Trophoblast cell (in vitro differentiated cells and primary cell): ENCODE results near the gene MPC1.

Source experiments
- DNase-seq, 2 donors: peaks; one replicate each; pipeline ENCODE4 v3.0.0-alpha.2; 2016
- H2AFZ ChIP-seq: 2 replicates; pipeline ENCODE4 v1.6.1; 2013; ENCODE audit warnings: low read length, moderate library complexity, mild to moderate bottlenecking; ENCODE audit not compliant: insufficient read depth, poor library complexity
- H2AK5ac ChIP-seq: 2 replicates; pipeline ENCODE4 v1.6.1; 2013; ENCODE audit warnings: mild to moderate bottlenecking, low read length
- H2BK120ac ChIP-seq: 2 replicates; pipeline ENCODE4 v1.6.1; 2013; ENCODE audit warnings: low read length, mild to moderate bottlenecking, moderate library complexity; ENCODE audit not compliant: insufficient read depth, poor library complexity
- H2BK12ac ChIP-seq: 2 replicates; pipeline ENCODE4 v1.6.1; 2013; ENCODE audit warnings: mild to moderate bottlenecking, low read length, moderate library complexity
- H2BK5ac ChIP-seq: 2 replicates; pipeline ENCODE4 v1.6.1; 2013; ENCODE audit warnings: low read length, low read depth, moderate library complexity, mild to moderate bottlenecking; ENCODE audit not compliant: poor library complexity
- H3K14ac ChIP-seq: 2 replicates; pipeline ENCODE4 v1.6.1; 2013; ENCODE audit warnings: mild to moderate bottlenecking, low read length
- H3K18ac ChIP-seq: 2 replicates; pipeline ENCODE4 v1.6.1; 2013; ENCODE audit warnings: mild to moderate bottlenecking, low read length
- H3K23ac ChIP-seq: 2 replicates; pipeline ENCODE4 v1.6.1; 2013; ENCODE audit warnings: low read length
- H3K27ac ChIP-seq: 2 replicates; pipeline ENCODE4 v1.5.1; 2013; ENCODE audit warnings: low read depth, mild to moderate bottlenecking, inconsistent platforms, low read length, moderate library complexity
- H3K27me3 ChIP-seq: 2 replicates; pipeline ENCODE4 v1.6.1; 2013; ENCODE audit warnings: inconsistent platforms, mild to moderate bottlenecking, low read length, moderate library complexity; ENCODE audit not compliant: insufficient read depth
- H3K36me3 ChIP-seq, 2 experiments: 1 replicate in 1 of 2; 2 replicates in 1 of 2; pipeline ENCODE4 v1.6.1; 2013; ENCODE audit warnings: low read length in 2 of 2, mild to moderate bottlenecking in 2 of 2, moderate library complexity in 1 of 2; ENCODE audit not compliant: insufficient read depth in 2 of 2, control insufficient read depth in 1 of 2
- H3K4ac ChIP-seq: 2 replicates; pipeline ENCODE4 v1.6.1; 2013; ENCODE audit warnings: low read depth, mild to moderate bottlenecking, low read length, moderate library complexity
- H3K4me1 ChIP-seq, 2 experiments: 1 replicate in 1 of 2; 2 replicates in 1 of 2; pipeline ENCODE4 v1.6.1; 2013; ENCODE audit warnings: low read length in 2 of 2, mild to moderate bottlenecking in 2 of 2, moderate library complexity in 1 of 2; ENCODE audit not compliant: insufficient read depth in 2 of 2, control insufficient read depth in 1 of 2
- H3K4me2 ChIP-seq: 2 replicates; pipeline ENCODE4 v1.6.1; 2013; ENCODE audit warnings: inconsistent platforms, mild to moderate bottlenecking, low read length, moderate library complexity
- H3K4me3 ChIP-seq: 2 replicates; pipeline ENCODE4 v1.5.1; 2013; ENCODE audit warnings: mild to moderate bottlenecking, low read depth, low read length, inconsistent platforms
- H3K79me1 ChIP-seq: one replicate; pipeline ENCODE4 v1.6.1; 2013; ENCODE audit warnings: low read length
- H3K79me2 ChIP-seq: 2 replicates; pipeline ENCODE4 v1.6.1; 2013; ENCODE audit warnings: low read length, mild to moderate bottlenecking; ENCODE audit not compliant: control insufficient read depth, insufficient read depth, poor library complexity
- H3K9ac ChIP-seq: 2 replicates; pipeline ENCODE4 v1.6.1; 2013; ENCODE audit warnings: mild to moderate bottlenecking, low read length
- H3K9me3 ChIP-seq: 2 replicates; pipeline ENCODE4 v1.6.1; 2013; ENCODE audit warnings: low read depth, mild to moderate bottlenecking, control low read depth, inconsistent platforms, low read length; ENCODE audit not compliant: insufficient read depth
- H4K12ac ChIP-seq: 2 replicates; pipeline ENCODE4 v1.6.1; 2013; ENCODE audit warnings: low read depth, mild to moderate bottlenecking, low read length, moderate library complexity
- H4K8ac ChIP-seq: 2 replicates; pipeline ENCODE4 v1.6.1; 2013; ENCODE audit warnings: low read depth, mild to moderate bottlenecking, low read length, moderate library complexity
- H4K91ac ChIP-seq: one replicate; pipeline ENCODE4 v1.6.1; 2013; ENCODE audit warnings: low read depth, mild to moderate bottlenecking, low read length, moderate library complexity
- WGBS: extraction: QIAGEN DNeasy Blood & Tissue Kit; methylation state at CpG from one replicate; pipeline ENCODE4 v1.1.7; 2013; ENCODE audit warnings: missing lambda C conversion rate; ENCODE audit not compliant: insufficient read length, insufficient coverage; ENCODE audit errors: extremely low coverage; 5-methylcytosine and 5-hydroxymethylcytosine counted together

The MPC1 gene

DNA sequence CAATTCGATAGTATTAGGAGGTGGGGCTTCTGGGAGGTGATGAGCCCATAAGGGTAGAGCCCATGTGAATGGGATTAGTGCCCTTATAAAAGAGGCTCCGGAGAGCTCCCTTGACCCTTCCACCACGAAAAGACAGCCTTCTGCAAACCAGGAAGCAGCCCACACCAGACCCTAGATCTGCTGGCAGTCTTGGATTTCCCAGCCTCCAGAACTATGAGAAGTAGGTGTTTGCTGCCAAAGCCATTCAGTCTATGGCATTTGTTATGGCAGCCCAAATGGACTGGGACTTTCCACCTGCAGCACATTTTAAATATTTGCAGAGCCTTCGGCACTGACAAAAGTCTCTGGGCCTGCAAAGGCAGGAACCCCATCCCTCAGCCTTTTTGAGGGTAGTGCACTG is 28.6 kb downstream of the MPC1 start:
- no peak overlapping the region for H3K4me2 ChIP-seq
- no peaks in the 10 kb centered on the region for H3K4me1 ChIP-seq
- peaks cover 2% of the 10 kb centered on the region for H3K9me3 ChIP-seq
- DNase-seq: no peak
- no peak overlapping the region for H2BK5ac ChIP-seq
- no peak overlapping the region for H4K8ac ChIP-seq
- H3K18ac ChIP-seq: no peak overlapping the region
- no peak overlapping the region for H4K91ac ChIP-seq
- no peak overlapping the region for H3K14ac ChIP-seq
- no peaks in the 10 kb centered on the region for H3K79me1 ChIP-seq
- no CpG with 5 or more reads among the region's 4 CpGs for WGBS
- H3K27me3 ChIP-seq: no peaks in the 10 kb centered on the region
- H3K23ac ChIP-seq: no peak overlapping the region
- no peak overlapping the region for H2BK120ac ChIP-seq
- H2AFZ ChIP-seq: no peak overlapping the region
- no peak overlapping the region for H3K4me3 ChIP-seq
- no peaks in the 10 kb centered on the region for H3K36me3 ChIP-seq
- H3K4ac ChIP-seq: no peak overlapping the region
- no peak overlapping the region for H3K9ac ChIP-seq
- H4K12ac ChIP-seq: no peak overlapping the region
- no peak overlapping the region for H2AK5ac ChIP-seq
- H3K79me2 ChIP-seq: no peaks in the 10 kb centered on the region
- H2BK12ac ChIP-seq: no peak overlapping the region
- H3K27ac ChIP-seq: no peak overlapping the region

DNA sequence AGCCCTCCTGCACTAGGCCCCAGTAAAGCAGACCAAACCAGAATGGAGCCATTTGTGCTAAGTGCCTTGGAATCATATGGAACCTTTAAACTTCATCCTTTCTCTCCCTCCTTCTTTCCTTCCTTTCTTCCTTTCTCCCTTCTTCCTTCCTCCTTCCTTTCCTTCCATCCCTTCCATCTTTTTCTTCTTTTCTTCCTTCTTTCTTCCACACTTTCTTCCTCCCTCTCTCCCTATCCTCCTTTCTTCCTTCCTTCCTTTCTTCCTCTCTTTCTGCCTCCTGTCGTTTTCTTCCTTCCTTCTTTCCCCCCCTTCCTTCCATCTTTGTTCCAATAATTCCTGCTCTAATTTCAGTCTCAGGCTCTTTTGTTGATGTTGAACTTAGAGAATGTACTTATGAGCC is 29.2 kb downstream of the MPC1 start:
- Histone ChIP-seq H2BK12ac (no peak overlapping the region), H3K27ac (no peak overlapping the region), H2BK5ac (no peak overlapping the region), H2BK120ac (no peak overlapping the region), H4K8ac (no peak overlapping the region), H2AK5ac (no peak overlapping the region), H4K12ac (no peak overlapping the region), H3K4me3 (no peak overlapping the region), H3K27me3 (no peaks in the 10 kb centered on the region), H3K23ac (no peak overlapping the region), H3K4me1 (no peaks in the 10 kb centered on the region), H2AFZ (no peak overlapping the region), H3K4ac (no peak overlapping the region), H3K79me2 (no peaks in the 10 kb centered on the region), H3K9me3 (peaks cover 2% of the 10 kb centered on the region), H3K14ac (no peak overlapping the region), H3K9ac (no peak overlapping the region), H3K79me1 (no peaks in the 10 kb centered on the region), H3K4me2 (no peak overlapping the region), H3K36me3 (no peaks in the 10 kb centered on the region), H4K91ac (no peak overlapping the region), H3K18ac (no peak overlapping the region)
- no CpG with 5 or more reads among the region's 1 CpG for WGBS
- DNase-seq: no peak

DNA sequence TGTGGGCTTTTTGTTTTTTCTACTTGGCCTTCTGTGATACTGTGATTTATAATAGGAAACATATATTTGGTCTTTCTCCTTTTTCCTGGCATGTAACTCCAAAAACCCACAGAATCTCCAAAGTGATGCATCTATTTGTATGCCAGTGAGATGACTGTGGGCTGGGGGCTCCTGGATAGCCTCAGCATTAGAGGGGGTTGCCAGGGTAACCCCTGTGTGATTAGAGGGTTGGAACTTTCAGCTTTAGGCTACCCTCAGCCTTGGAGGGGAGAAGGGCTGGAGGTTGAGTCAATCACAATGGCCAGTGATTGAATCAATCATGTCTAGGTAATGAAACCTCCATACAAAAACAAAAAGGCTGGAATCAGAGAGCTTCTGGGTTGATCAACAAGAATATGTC is 29.8 kb downstream of the MPC1 start:
- no peak overlapping the region for H4K12ac ChIP-seq
- H3K9me3 ChIP-seq: peaks cover 2% of the 10 kb centered on the region
- no peaks in the 10 kb centered on the region for H3K4me1 ChIP-seq
- H2AFZ ChIP-seq: no peak overlapping the region
- no peaks in the 10 kb centered on the region for H3K79me1 ChIP-seq
- H3K4me3 ChIP-seq: no peak overlapping the region
- H2AK5ac ChIP-seq: no peak overlapping the region
- no peak overlapping the region for H3K23ac ChIP-seq
- DNase-seq: no peak
- no peak overlapping the region for H2BK120ac ChIP-seq
- no peak overlapping the region for H3K9ac ChIP-seq
- H3K27me3 ChIP-seq: no peaks in the 10 kb centered on the region
- no peak overlapping the region for H3K18ac ChIP-seq
- H4K91ac ChIP-seq: no peak overlapping the region
- H2BK12ac ChIP-seq: no peak overlapping the region
- no peak overlapping the region for H2BK5ac ChIP-seq
- H3K4ac ChIP-seq: no peak overlapping the region
- no peak overlapping the region for H3K4me2 ChIP-seq
- no peaks in the 10 kb centered on the region for H3K36me3 ChIP-seq
- H3K27ac ChIP-seq: no peak overlapping the region
- H4K8ac ChIP-seq: no peak overlapping the region
- no peak overlapping the region for H3K14ac ChIP-seq
- no peaks in the 10 kb centered on the region for H3K79me2 ChIP-seq

DNA sequence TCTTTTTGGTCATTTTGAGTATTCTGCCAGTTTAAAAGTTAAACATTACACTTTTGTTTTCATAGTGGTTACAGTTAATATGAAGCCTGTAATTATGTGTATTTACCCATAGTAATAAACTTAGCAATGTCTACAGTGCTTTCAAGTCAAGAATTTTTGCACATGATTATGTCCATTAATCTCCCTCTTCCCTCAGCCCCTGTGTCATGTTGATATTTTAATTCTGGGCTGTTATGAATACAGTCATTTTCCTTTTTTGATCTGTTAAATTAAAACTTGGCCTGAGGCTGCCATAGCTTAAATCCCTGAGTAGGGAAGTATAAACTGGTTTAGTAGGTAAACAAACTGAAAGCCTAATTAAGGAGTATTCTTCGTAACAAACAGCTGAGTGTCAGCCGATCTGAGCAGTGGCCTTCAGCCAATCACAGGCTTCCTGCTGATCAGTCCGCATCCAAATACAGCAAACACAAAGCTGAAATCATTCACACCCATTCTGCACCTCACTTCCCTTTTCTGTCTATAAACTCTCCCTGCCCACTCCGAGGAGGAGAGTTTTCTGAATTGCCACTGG is 30.9 kb downstream of the MPC1 start:
- no peak overlapping the region for H2BK12ac ChIP-seq
- DNase-seq: peak in 1 of 2 donors; percentile 3
- no peak overlapping the region for H3K4me3 ChIP-seq
- no peak overlapping the region for H3K4me2 ChIP-seq
- H3K4me1 ChIP-seq: no peaks in the 10 kb centered on the region
- H3K79me1 ChIP-seq: no peaks in the 10 kb centered on the region
- H3K9me3 ChIP-seq: peaks cover 2% of the 10 kb centered on the region
- no peak overlapping the region for H3K14ac ChIP-seq
- H3K27me3 ChIP-seq: no peaks in the 10 kb centered on the region
- H4K12ac ChIP-seq: no peak overlapping the region
- no peak overlapping the region for H4K8ac ChIP-seq
- no peak overlapping the region for H2AFZ ChIP-seq
- no peak overlapping the region for H2BK120ac ChIP-seq
- no peak overlapping the region for H3K18ac ChIP-seq
- H3K36me3 ChIP-seq: no peaks in the 10 kb centered on the region
- no peak overlapping the region for H3K4ac ChIP-seq
- H4K91ac ChIP-seq: no peak overlapping the region
- WGBS: no CpG with 5 or more reads among the region's 4 CpGs
- H2BK5ac ChIP-seq: no peak overlapping the region
- H2AK5ac ChIP-seq: no peak overlapping the region
- H3K9ac ChIP-seq: no peak overlapping the region
- H3K23ac ChIP-seq: no peak overlapping the region
- no peaks in the 10 kb centered on the region for H3K79me2 ChIP-seq
- H3K27ac ChIP-seq: no peak overlapping the region
